ENCODE data around the gene SMAP1.

The SMAP1 gene

DNA sequence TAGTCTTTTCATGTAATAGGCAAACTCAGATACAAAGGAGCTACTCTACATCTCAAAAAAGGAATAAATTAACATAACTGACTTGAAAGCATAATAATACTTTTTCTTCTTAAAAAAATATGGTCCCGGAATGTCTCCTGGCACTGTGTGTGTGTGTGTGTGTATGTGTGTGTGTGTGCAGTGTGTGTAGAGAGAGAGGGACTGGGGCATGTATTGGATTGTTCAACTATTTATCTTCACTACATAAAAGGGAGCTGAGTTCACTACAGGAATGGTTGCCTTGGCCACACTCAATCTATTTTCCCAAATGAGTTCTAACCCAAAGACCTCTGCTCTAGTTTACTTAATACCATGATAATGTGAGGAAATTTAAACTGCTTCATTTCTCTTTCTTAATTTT, 238.1 kb downstream of the SMAP1 start:
- Histone ChIP-seq H3K27ac (no peak overlapping the region), H3K36me3 (no peaks in the 10 kb centered on the region), H3K27me3 (no peaks in the 10 kb centered on the region), H3K4me1 (no peaks in the 10 kb centered on the region), H3K9me3 (no peaks in the 10 kb centered on the region), H3K4me3 (no peak overlapping the region)
- DNase-seq = no peak
- intact Hi-C loops (cut with DNase I; ENCODE audit: low total_unique reads) = no loop called here
- TF ChIP-seq, protein P1, sequence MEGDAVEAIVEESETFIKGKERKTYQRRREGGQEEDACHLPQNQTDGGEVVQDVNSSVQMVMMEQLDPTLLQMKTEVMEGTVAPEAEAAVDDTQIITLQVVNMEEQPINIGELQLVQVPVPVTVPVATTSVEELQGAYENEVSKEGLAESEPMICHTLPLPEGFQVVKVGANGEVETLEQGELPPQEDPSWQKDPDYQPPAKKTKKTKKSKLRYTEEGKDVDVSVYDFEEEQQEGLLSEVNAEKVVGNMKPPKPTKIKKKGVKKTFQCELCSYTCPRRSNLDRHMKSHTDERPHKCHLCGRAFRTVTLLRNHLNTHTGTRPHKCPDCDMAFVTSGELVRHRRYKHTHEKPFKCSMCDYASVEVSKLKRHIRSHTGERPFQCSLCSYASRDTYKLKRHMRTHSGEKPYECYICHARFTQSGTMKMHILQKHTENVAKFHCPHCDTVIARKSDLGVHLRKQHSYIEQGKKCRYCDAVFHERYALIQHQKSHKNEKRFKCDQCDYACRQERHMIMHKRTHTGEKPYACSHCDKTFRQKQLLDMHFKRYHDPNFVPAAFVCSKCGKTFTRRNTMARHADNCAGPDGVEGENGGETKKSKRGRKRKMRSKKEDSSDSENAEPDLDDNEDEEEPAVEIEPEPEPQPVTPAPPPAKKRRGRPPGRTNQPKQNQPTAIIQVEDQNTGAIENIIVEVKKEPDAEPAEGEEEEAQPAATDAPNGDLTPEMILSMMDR (IDR thresholded peaks at IDR 0.05) = no peak
